Measurements from ENCODE around the gene PHF2.
A peak's percentile ranks its signal among the peaks of the same experiment; 100 is the strongest.

Gene PHF2

GRCh38 chr9:93568169-93568568, 8.2 kb upstream of the PHF2 start:
- no peak for DNase-seq (ENCODE audit: low read depth, low spot score)

- DNase-seq (ENCODE audit: low read depth, low spot score): no peak
These were observed 6.7 kb upstream of the PHF2 start for GRCh38 chr9:93569621-93570174.

GRCh38 chr9:93572221-93572620, 4.2 kb upstream of the PHF2 start:
- DNase-seq (ENCODE audit: low read depth, low spot score): no peak

- no peak for DNase-seq (ENCODE audit: low read depth, low spot score)
These were observed 3.5 kb upstream of the PHF2 start for GRCh38 chr9:93572636-93573515.

GRCh38 chr9:93573516-93573828, 2.9 kb upstream of the PHF2 start:
- DNase-seq (ENCODE audit: low read depth, low spot score): no peak

- no peak for DNase-seq (ENCODE audit: low read depth, low spot score)
These were observed 2.1 kb upstream of the PHF2 start for GRCh38 chr9:93574091-93574899.

GRCh38 chr9:93574900-93575795, 1.2 kb upstream of the PHF2 start:
- DNase-seq (ENCODE audit: low read depth, low spot score): no peak

GRCh38 chr9:93575796-93576257, 557 bp upstream of the PHF2 start:
- peak; percentile 46 for DNase-seq (ENCODE audit: low read depth, low spot score)

- peak; percentile 68 for DNase-seq (ENCODE audit: low read depth, low spot score)
These were observed 942 bp downstream of the PHF2 start for GRCh38 chr9:93577078-93577974.

- DNase-seq (ENCODE audit: low read depth, low spot score): no peak
These were observed 1.7 kb downstream of the PHF2 start for GRCh38 chr9:93577975-93578682.

GRCh38 chr9:93578844-93579243, 2.5 kb downstream of the PHF2 start:
- DNase-seq (ENCODE audit: low read depth, low spot score): no peak

- DNase-seq (ENCODE audit: low read depth, low spot score): no peak
These were observed 3.5 kb downstream of the PHF2 start for GRCh38 chr9:93579711-93580516.

- DNase-seq (ENCODE audit: low read depth, low spot score): no peak
These were observed 4.4 kb downstream of the PHF2 start for GRCh38 chr9:93580654-93581380.

- no peak for DNase-seq (ENCODE audit: low read depth, low spot score)
These were observed 5.7 kb downstream of the PHF2 start for GRCh38 chr9:93582115-93582514.

- no peak for DNase-seq (ENCODE audit: low read depth, low spot score)
These were observed 6.2 kb downstream of the PHF2 start for GRCh38 chr9:93582550-93582949.

GRCh38 chr9:93585259-93585658, 8.9 kb downstream of the PHF2 start:
- no peak for DNase-seq (ENCODE audit: low read depth, low spot score)

GRCh38 chr9:93585695-93586094, 9.3 kb downstream of the PHF2 start:
- DNase-seq (ENCODE audit: low read depth, low spot score): no peak

All from ELF-1 (cell line).